Measurements from ENCODE around the gene CWC25.
A peak's percentile ranks its signal among the peaks of the same experiment; 100 is the strongest.

CWC25 gene

GRCh38 chr17:38752308-38753070, 72.6 kb downstream of the CWC25 start, which contains the start of gene PSMB3:
Gene PSMB3 (plus strand): TSS chr17:38752741. CDS start chr17:38752827, 86 bp downstream.
- TF ChIP-seq CTCF (IDR thresholded peaks at IDR 0.05; ENCODE audit: insufficient read depth, missing control alignments) = no peak
- DNase-seq (ENCODE audit: insufficient read length, low spot score) (peak; percentile 92), FAIRE-seq (no peak)

- no peak for DNase-seq (ENCODE audit: insufficient read length, low spot score)
- FAIRE-seq = no peak
- TF ChIP-seq CTCF (IDR thresholded peaks at IDR 0.05; ENCODE audit: insufficient read depth, missing control alignments) = no peak
Observed at GRCh38 chr17:38751808-38752307, 73.3 kb downstream of the CWC25 start.

- DNase-seq (ENCODE audit: insufficient read length, low spot score) = no peak
Observed at GRCh38 chr17:38751144-38751807, 73.8 kb downstream of the CWC25 start.

More at GRCh38 chr17:38751144-38751807, 73.8 kb downstream of the CWC25 start:
- no peak for FAIRE-seq
- no peak for TF ChIP-seq CTCF (IDR thresholded peaks at IDR 0.05; ENCODE audit: insufficient read depth, missing control alignments)
